GM12892 (cell line): ENCODE results near the gene IFT172.

ENCODE experiments used
- POLR2A ChIP-seq: IDR thresholded peaks from 2 replicates; pipeline ENCODE4 v1.6.1; 2011; ENCODE audit warnings: low read depth, low read length, control low read depth
- POLR2AphosphoS5 ChIP-seq: IDR thresholded peaks from 2 replicates; pipeline ENCODE4 v1.6.1; 2011; ENCODE audit warnings: low read depth, low read length, control low read depth
- TAF1 ChIP-seq: IDR thresholded peaks from 2 replicates; pipeline ENCODE4 v1.6.1; 2011; ENCODE audit warnings: low read depth, mild to moderate bottlenecking, control low read depth, low read length, borderline replicate concordance

DNA sequence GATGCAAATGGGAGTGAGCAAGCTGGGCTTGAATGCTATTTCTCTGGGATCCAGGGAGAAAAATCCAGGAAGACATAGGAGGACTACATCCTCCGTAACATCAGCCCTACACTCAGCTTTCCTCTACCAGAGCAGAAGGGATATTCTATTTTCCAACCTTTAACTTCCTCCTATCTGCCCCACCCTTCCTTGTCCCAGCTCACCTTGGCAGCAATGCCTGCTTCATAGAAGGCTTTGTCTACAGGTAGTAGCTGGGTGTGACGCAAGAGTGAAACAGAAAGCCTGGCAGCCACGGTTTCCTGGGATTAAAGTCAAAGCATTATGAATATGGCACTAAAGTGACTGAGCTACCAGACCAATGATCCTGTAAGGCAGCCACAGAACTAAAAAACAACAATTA lies 43.5 kb downstream of the IFT172 start:
- TF ChIP-seq POLR2AphosphoS5: no peak
- TF ChIP-seq POLR2A: no peak
- TF ChIP-seq TAF1: no peak
